Breast epithelium (tissue), 4 donors: ENCODE measurements around the gene RPS15. TPM values are rescaled to one million over a fixed set of nuclear protein-coding genes. Genes with fewer than 3 reads are reported as not detected.
"Not testable (repeated sequence)": the region's sequence is repeated elsewhere in the genome, so short reads cannot be mapped to it uniquely, and the experiment has no call there.

Experiments
- DNase-seq, 2 donors: peaks; one replicate each; pipeline ENCODE4 v3.0.0-alpha.2; 2019; ENCODE audit warnings: low spot score in 2 of 2
- H3K27ac ChIP-seq, 2 donors: fragments of 200-600 bp; sonication (generic) in 1 of 2; one replicate each; pipeline ENCODE4 v1.5.1; 2016 to 2019; ENCODE audit warnings: mild to moderate bottlenecking in 1 of 2
- H3K27me3 ChIP-seq, 2 donors: fragments of 200-600 bp; sonication (generic) in 1 of 2; one replicate each; pipeline versions ENCODE4 v1.5.1 to v1.6.0; 2017 to 2019; ENCODE audit warnings: control low read depth in 1 of 2, mild to moderate bottlenecking in 1 of 2
- H3K36me3 ChIP-seq: fragments of 200-600 bp; one replicate; pipeline ENCODE4 v1.5.1; 2019
- H3K4me1 ChIP-seq, 2 donors: fragments of 200-600 bp; sonication (generic); one replicate each; pipeline ENCODE4 v1.5.1; 2016 to 2019; ENCODE audit warnings: control low read depth in 1 of 2
- H3K4me3 ChIP-seq, 3 donors: fragments of 200-600 bp; sonication (generic); 1 replicate in 2 of 3; 2 replicates in 1 of 3; pipeline ENCODE4 v1.5.1; 2016 to 2019; ENCODE audit warnings: mild to moderate bottlenecking in 3 of 3, moderate library complexity in 2 of 3
- H3K9me3 ChIP-seq, 2 donors: fragments of 200-600 bp; sonication (generic) in 1 of 2; one replicate each; pipeline ENCODE4 v1.5.1; 2016 to 2019; ENCODE audit warnings: control low read depth in 1 of 2
- CTCF ChIP-seq, 3 donors: fragments of 450-650 bp; IDR thresholded peaks; one replicate each; pipeline ENCODE4 v1.5.1; 2016 to 2017; ENCODE audit warnings: antibody characterized with exemption in 3 of 3, mild to moderate bottlenecking in 3 of 3, moderate library complexity in 3 of 3
- POLR2A ChIP-seq: fragments of 450-650 bp; IDR thresholded peaks from one replicate; pipeline ENCODE4 v1.6.1; 2016; ENCODE audit warnings: antibody characterized with exemption, mild to moderate bottlenecking, moderate library complexity
- POLR2AphosphoS5 ChIP-seq, 3 donors: sonication (generic); formaldehyde crosslinking; IDR thresholded peaks; one replicate each; pipeline ENCODE4 v1.6.1; 2017; ENCODE audit warnings: antibody characterized with exemption in 3 of 3
- intact Hi-C: fragments of 100-400 bp; cut with DNase I; formaldehyde crosslinking; loops from one replicate; pipeline ENCODE4 v1.15.1; 2023; ENCODE audit warnings: low total_unique reads
- total RNA-seq, 3 donors: library from RNA; depleted of rRNA; stranded (reverse); fragments of >200 nt; gene quantifications; one replicate each; pipeline ENCODE4 v1.1.0, GENCODE V29; 2016

The RPS15 gene
- total RNA-seq, 3 donors from 2014 or later, result 2,978 to 3,238 (median 2,982) TPM

- H3K27me3 ChIP-seq, result peaks cover 19 to 43% of the 10 kb centered on the region in 2 donors
- TF ChIP-seq CTCF (IDR thresholded peaks at IDR 0.05) (no peak), POLR2AphosphoS5 (IDR thresholded peaks at IDR 0.05) (no peak)
- H3K36me3 ChIP-seq, result no peaks in the 10 kb centered on the region
- no peaks in the 10 kb centered on the region for H3K9me3 ChIP-seq
- H3K4me3 ChIP-seq, result no peak overlapping the region
- H3K27ac ChIP-seq, result no peak overlapping the region
- intact Hi-C loops, result no loop called here
- DNase-seq, result no peak
- H3K4me1 ChIP-seq, result peaks cover 24 to 26% of the 10 kb centered on the region in 2 donors
Observed at GRCh38 chr19:1473085-1473851, 35.1 kb downstream of the RPS15 start.

- no peaks in the 10 kb centered on the region for H3K9me3 ChIP-seq
- no peaks in the 10 kb centered on the region for H3K36me3 ChIP-seq
- no peak overlapping the region for H3K27ac ChIP-seq
- peaks cover 15 to 20% of the 10 kb centered on the region in 2 donors for H3K4me1 ChIP-seq
- H3K4me3 ChIP-seq, result no peak overlapping the region
- intact Hi-C loops, result no loop called here
- TF ChIP-seq POLR2AphosphoS5 (IDR thresholded peaks at IDR 0.05) (no peak), CTCF (IDR thresholded peaks at IDR 0.05) (no peak), POLR2A (no peak)
- DNase-seq, result no peak
- peaks cover 16 to 36% of the 10 kb centered on the region in 2 donors for H3K27me3 ChIP-seq
Observed at GRCh38 chr19:1474011-1474764, 36.0 kb downstream of the RPS15 start.

- intact Hi-C loops, result no loop called here
- Histone ChIP-seq H3K4me3 (no peak overlapping the region), H3K27me3 (peaks cover 14 to 32% of the 10 kb centered on the region in 2 donors), H3K4me1 (peaks cover 9 to 17% of the 10 kb centered on the region in 2 donors), H3K27ac (no peak overlapping the region), H3K36me3 (no peaks in the 10 kb centered on the region), H3K9me3 (no peaks in the 10 kb centered on the region)
- DNase-seq, result no peak
- TF ChIP-seq POLR2AphosphoS5 (IDR thresholded peaks at IDR 0.05) (no peak), CTCF (IDR thresholded peaks at IDR 0.05) (no peak), POLR2A (no peak)
Observed at GRCh38 chr19:1474765-1475351, 36.7 kb downstream of the RPS15 start.

GRCh38 chr19:1475751-1476437, 37.7 kb downstream of the RPS15 start:
- DNase-seq, result no peak
- H3K4me1 ChIP-seq, result peaks cover under 1 to 7% of the 10 kb centered on the region in 2 donors
- no peak for TF ChIP-seq POLR2A
- no peak for TF ChIP-seq CTCF (IDR thresholded peaks at IDR 0.05)
- TF ChIP-seq POLR2AphosphoS5 (IDR thresholded peaks at IDR 0.05), result no peak

GRCh38 chr19:1477056-1477455, 38.9 kb downstream of the RPS15 start:
- H3K4me1 ChIP-seq, H3K4me3 ChIP-seq, intact Hi-C loops, H3K27ac ChIP-seq, H3K36me3 ChIP-seq, DNase-seq, H3K9me3 ChIP-seq: not testable (repeated sequence)
- peaks cover 0 to 10% of the 10 kb centered on the region in 2 donors for H3K27me3 ChIP-seq

More at GRCh38 chr19:1475751-1476437, 37.7 kb downstream of the RPS15 start:
- intact Hi-C loops, result no loop called here
- H3K36me3 ChIP-seq, result no peaks in the 10 kb centered on the region
- peaks cover 6 to 22% of the 10 kb centered on the region in 2 donors for H3K27me3 ChIP-seq
- no peak overlapping the region for H3K27ac ChIP-seq
- no peak overlapping the region for H3K4me3 ChIP-seq
- no peaks in the 10 kb centered on the region for H3K9me3 ChIP-seq
